Smooth muscle cell (in vitro differentiated cells): Measurements from ENCODE around the gene SKI. TPM values are rescaled to one million over a fixed set of nuclear protein-coding genes. Genes with fewer than 3 reads are reported as not detected.

Experiments
- DNase-seq: peaks from one replicate; lab custom pipeline; 2025; ENCODE audit not compliant: unreplicated experiment; lab: John Stamatoyannopoulos, UW
- H2AFZ ChIP-seq: fragments of 200-600 bp; sonication (generic); 2 replicates; pipeline ENCODE4 v1.6.0; 2016; ENCODE audit warnings: antibody characterized with exemption, low read depth, mild to moderate bottlenecking
- H3F3A ChIP-seq: fragments of 200-600 bp; sonication (generic); 2 replicates; pipeline ENCODE4 v1.6.0; 2017; ENCODE audit warnings: antibody characterized with exemption, low read depth
- H3K27ac ChIP-seq: fragments of 200-600 bp; sonication (generic); 2 replicates; pipeline ENCODE4 v1.5.1; 2016; ENCODE audit warnings: low read depth, mild to moderate bottlenecking
- H3K27me3 ChIP-seq: fragments of 200-600 bp; sonication (generic); 2 replicates; pipeline ENCODE4 v1.6.1; 2016; ENCODE audit warnings: low read depth, mild to moderate bottlenecking
- H3K36me3 ChIP-seq: fragments of 200-600 bp; sonication (generic); 2 replicates; pipeline ENCODE4 v1.5.1; 2016; ENCODE audit warnings: low read depth
- H3K4me1 ChIP-seq: fragments of 200-600 bp; sonication (generic); 2 replicates; pipeline ENCODE4 v1.5.1; 2016; ENCODE audit warnings: low read depth
- H3K4me2 ChIP-seq: fragments of 200-600 bp; sonication (generic); 2 replicates; pipeline ENCODE4 v1.6.0; 2016; ENCODE audit warnings: mild to moderate bottlenecking
- H3K4me3 ChIP-seq: fragments of 200-600 bp; sonication (generic); 2 replicates; pipeline ENCODE4 v1.5.1; 2016; ENCODE audit warnings: mild to moderate bottlenecking
- H3K79me2 ChIP-seq: fragments of 200-600 bp; sonication (generic); 2 replicates; pipeline ENCODE4 v1.6.0; 2016; ENCODE audit warnings: low read depth, mild to moderate bottlenecking
- H3K9ac ChIP-seq: fragments of 200-600 bp; sonication (generic); 2 replicates; pipeline ENCODE4 v1.6.0; 2016; ENCODE audit warnings: low read depth
- H3K9me3 ChIP-seq: fragments of 200-600 bp; sonication (generic); replicated peaks from 2 replicates; pipeline ENCODE4 v1.5.1; 2016; ENCODE audit warnings: low read depth
- H4K20me1 ChIP-seq: fragments of 200-600 bp; sonication (generic); 2 replicates; pipeline ENCODE4 v1.6.0; 2016; ENCODE audit warnings: low read depth
- WGBS: methylation state at CpG from one replicate; pipeline ENCODE4 v1.1.7; 2016; ENCODE audit warnings: low lambda C conversion rate; 5-methylcytosine and 5-hydroxymethylcytosine counted together
- polyA plus RNA-seq: library from polyadenylated mRNA; unstranded; fragments of >200 nt; fragmentation: Nextera tagmentation; extraction: Ambion mirVana; gene quantifications from 2 replicates; pipeline ENCODE4 v1.2.1, GENCODE V29; 2016
- total RNA-seq: library from RNA; depleted of rRNA; stranded (reverse); fragments of >200 nt; gene quantifications from 2 replicates; pipeline ENCODE4 v1.2.3, GENCODE V29; 2014
- TF ChIP-seq, protein P1 (sequence below): fragments of 200-600 bp; sonication (generic); IDR thresholded peaks from 2 replicates; pipeline ENCODE4 v1.5.1; 2017; ENCODE audit warnings: borderline replicate concordance, mild to moderate bottlenecking, antibody characterized with exemption; ENCODE audit not compliant: insufficient read depth, poor library complexity, severe bottlenecking

The SKI gene
- total and polyA plus RNA-seq, 2 experiments from 2014 or later: 4.2 to 19.6 TPM

DNA sequence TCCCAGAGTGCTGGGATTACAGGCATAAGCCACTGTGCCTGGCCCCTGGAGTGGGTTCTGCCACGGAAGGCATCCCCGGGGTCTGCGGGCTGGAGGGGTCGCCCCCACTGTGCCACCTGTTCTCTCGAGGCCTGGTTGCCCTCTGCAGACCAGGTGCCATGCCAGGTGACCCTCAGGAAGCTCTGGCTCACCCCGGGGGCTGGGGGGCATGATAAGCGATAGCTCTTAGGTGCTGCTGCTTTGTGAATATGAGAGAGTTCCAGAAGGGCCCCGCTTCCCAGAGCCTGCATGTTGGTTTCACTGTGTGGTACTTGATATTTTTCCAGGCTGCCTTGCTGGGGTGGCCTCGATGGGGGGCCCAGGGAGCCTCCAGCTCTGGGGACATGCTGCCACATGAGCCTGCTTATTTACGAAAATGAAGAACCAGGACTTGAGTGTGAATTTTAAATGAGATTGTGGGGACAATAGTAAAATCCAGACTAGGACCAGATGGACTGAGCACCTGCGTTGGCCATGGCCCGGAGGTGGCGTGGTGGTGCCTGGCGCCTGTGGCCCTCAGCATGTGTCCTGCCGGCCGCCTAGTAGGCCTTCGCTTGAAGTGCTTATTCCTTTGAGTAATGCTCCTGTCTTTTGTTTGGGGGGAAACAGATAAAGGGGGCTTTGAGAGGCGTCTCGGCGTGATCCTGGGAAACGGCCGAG lies 7.3 kb downstream of the SKI start:
- Histone ChIP-seq H3K9ac (no peak overlapping the region), H3K4me1 (peaks cover 49% of the 10 kb centered on the region), H3K4me2 (peak overlapping the region; percentile 98), H3K79me2 (peaks cover 100% of the 10 kb centered on the region), H2AFZ (no peak overlapping the region), H3F3A (peaks cover 11% of the 10 kb centered on the region), H4K20me1 (peaks cover 100% of the 10 kb centered on the region), H3K36me3 (no peaks in the 10 kb centered on the region), H3K27ac (peak overlapping the region; percentile 84), H3K27me3 (no peaks in the 10 kb centered on the region), H3K9me3 (no peaks in the 10 kb centered on the region), H3K4me3 (no peak overlapping the region)
- TF ChIP-seq, protein P1, sequence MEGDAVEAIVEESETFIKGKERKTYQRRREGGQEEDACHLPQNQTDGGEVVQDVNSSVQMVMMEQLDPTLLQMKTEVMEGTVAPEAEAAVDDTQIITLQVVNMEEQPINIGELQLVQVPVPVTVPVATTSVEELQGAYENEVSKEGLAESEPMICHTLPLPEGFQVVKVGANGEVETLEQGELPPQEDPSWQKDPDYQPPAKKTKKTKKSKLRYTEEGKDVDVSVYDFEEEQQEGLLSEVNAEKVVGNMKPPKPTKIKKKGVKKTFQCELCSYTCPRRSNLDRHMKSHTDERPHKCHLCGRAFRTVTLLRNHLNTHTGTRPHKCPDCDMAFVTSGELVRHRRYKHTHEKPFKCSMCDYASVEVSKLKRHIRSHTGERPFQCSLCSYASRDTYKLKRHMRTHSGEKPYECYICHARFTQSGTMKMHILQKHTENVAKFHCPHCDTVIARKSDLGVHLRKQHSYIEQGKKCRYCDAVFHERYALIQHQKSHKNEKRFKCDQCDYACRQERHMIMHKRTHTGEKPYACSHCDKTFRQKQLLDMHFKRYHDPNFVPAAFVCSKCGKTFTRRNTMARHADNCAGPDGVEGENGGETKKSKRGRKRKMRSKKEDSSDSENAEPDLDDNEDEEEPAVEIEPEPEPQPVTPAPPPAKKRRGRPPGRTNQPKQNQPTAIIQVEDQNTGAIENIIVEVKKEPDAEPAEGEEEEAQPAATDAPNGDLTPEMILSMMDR: no peak
- WGBS: 95% methylated on average over 22 of the region's 22 CpGs
- no peak for DNase-seq

DNA sequence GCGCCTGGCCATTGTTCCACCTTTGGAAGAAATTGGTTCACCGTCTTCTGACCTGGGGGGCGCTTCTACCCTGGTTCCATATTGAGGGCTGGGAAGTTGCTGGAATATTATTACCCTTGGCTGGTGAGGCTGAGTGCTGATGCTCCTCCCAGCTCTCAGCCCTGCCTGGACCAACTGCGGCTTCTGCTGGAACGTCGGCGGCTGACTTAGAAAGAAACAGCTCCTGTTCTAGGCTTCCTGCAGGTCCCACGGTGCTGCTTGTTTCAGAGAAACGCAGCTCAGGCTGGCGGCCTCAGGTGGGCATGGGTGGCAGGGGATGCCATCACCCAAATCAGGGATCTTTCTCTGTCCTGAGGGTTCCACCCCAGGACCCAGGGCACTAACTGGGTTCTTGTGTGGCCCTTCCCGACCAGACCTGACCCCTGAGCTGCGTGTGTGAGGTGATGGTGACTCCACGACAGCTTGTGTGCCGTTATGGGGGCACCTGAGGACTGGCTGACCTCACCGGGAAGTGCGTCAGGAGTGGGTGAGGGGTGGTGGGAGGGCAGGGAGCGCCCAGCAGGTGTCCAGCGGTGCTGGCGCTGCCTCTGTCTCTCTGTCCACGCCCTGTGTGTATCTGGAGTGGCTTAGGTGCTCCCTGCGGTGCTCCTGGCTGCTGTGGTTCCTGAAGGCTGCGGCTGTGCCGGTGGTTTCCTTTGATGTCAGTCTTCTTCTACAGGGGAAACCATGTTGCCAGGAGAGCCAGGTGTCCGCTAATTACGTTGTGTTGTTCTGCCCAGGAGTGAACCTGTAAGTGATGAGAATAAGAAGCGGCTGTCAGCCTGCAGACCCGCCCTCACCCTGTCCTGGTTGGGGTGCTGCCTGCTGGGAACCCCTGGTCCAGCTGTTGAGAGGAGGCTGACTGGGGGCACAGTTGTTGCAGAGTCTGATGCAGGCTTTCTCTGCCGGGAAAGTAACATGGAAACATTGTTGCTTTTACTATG lies 8.9 kb downstream of the SKI start:
- H2AFZ ChIP-seq: no peak overlapping the region
- peaks cover 4% of the 10 kb centered on the region for H3F3A ChIP-seq
- no peak overlapping the region for H3K27ac ChIP-seq
- H3K9ac ChIP-seq: no peak overlapping the region
- no peak for DNase-seq
- H4K20me1 ChIP-seq: peaks cover 100% of the 10 kb centered on the region
- WGBS: 81% methylated on average over 27 of the region's 28 CpGs
- no peaks in the 10 kb centered on the region for H3K36me3 ChIP-seq
- H3K9me3 ChIP-seq: no peaks in the 10 kb centered on the region
- no peak overlapping the region for H3K4me3 ChIP-seq
- no peak overlapping the region for H3K4me2 ChIP-seq
- TF ChIP-seq, protein P1: no peak
- no peaks in the 10 kb centered on the region for H3K27me3 ChIP-seq
- peaks cover 100% of the 10 kb centered on the region for H3K79me2 ChIP-seq
- peaks cover 34% of the 10 kb centered on the region for H3K4me1 ChIP-seq

DNA sequence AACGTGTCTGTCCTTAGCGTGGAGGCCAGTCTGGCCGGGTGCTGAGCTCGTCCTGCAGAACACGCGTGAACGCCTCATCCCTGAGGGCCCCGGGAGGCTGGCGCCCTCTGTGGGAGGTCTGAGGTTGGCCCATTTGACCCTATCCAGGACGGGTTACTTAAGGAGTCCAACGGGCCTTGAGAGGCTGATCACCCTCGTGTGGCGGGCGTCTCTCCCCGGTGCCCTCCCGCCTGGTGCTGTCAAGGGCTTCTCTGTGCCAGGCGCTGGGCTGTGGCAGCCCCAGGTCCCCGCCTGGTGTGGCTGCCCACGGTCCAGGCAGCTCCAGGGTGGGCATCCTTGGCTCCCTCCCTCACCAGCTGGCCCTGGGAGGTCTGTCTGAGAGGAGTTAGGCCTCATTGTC lies 9.7 kb downstream of the SKI start:
- H3F3A ChIP-seq: peaks cover 4% of the 10 kb centered on the region
- no peak overlapping the region for H2AFZ ChIP-seq
- H3K36me3 ChIP-seq: no peaks in the 10 kb centered on the region
- peaks cover 28% of the 10 kb centered on the region for H3K4me1 ChIP-seq
- H3K4me2 ChIP-seq: no peak overlapping the region
- TF ChIP-seq, protein P1: peak; percentile 7
- H3K27ac ChIP-seq: no peak overlapping the region
- H3K9me3 ChIP-seq: no peaks in the 10 kb centered on the region
- no peak overlapping the region for H3K9ac ChIP-seq
- H4K20me1 ChIP-seq: peaks cover 100% of the 10 kb centered on the region
- 85% methylated on average over 16 of the region's 19 CpGs for WGBS
- H3K4me3 ChIP-seq: no peak overlapping the region
- no peaks in the 10 kb centered on the region for H3K27me3 ChIP-seq
- DNase-seq: no peak
- H3K79me2 ChIP-seq: peaks cover 100% of the 10 kb centered on the region
